Kidney capillary endothelial cell (primary cell): ENCODE results near the gene CISD2.
"Not testable (repeated sequence)": the region's sequence is repeated elsewhere in the genome, so short reads cannot be mapped to it uniquely, and the experiment has no call there.

ENCODE experiments used
- DNase-seq: peaks from one replicate; pipeline ENCODE4 v3.0.0-alpha.2; 2018; ENCODE audit warnings: low spot score

The CISD2 gene

GRCh38 chr4:102850370-102850769 lies 18.4 kb upstream of the CISD2 start:
- DNase-seq, result no peak

- DNase-seq, result no peak
Observed at GRCh38 chr4:102858828-102859464, 9.8 kb upstream of the CISD2 start.

GRCh38 chr4:102860611-102861324 lies 8.0 kb upstream of the CISD2 start:
- DNase-seq, result no peak

GRCh38 chr4:102862016-102862415 lies 6.8 kb upstream of the CISD2 start:
- DNase-seq, result no peak

- DNase-seq, result no peak
Observed at GRCh38 chr4:102862747-102863146, 6.0 kb upstream of the CISD2 start.

GRCh38 chr4:102865327-102865726 lies 3.5 kb upstream of the CISD2 start:
- not testable (repeated sequence) for DNase-seq

- DNase-seq, result no peak
Observed at GRCh38 chr4:102867278-102868152, 1.3 kb upstream of the CISD2 start.

- no peak for DNase-seq
Observed at GRCh38 chr4:102868153-102868780, 525 bp upstream of the CISD2 start.

- DNase-seq, result no peak
Observed at GRCh38 chr4:102869569-102870197, 891 bp downstream of the CISD2 start.

GRCh38 chr4:102871772-102872171 lies 3.0 kb downstream of the CISD2 start:
- no peak for DNase-seq

GRCh38 chr4:102877477-102878106 lies 8.8 kb downstream of the CISD2 start:
- not testable (repeated sequence) for DNase-seq

- not testable (repeated sequence) for DNase-seq
Observed at GRCh38 chr4:102878349-102878748, 9.6 kb downstream of the CISD2 start.

GRCh38 chr4:102878901-102879300 lies 10.1 kb downstream of the CISD2 start:
- no peak for DNase-seq

- DNase-seq, result no peak
Observed at GRCh38 chr4:102881343-102881742, 12.6 kb downstream of the CISD2 start.

- DNase-seq, result no peak
Observed at GRCh38 chr4:102883278-102883677, 14.5 kb downstream of the CISD2 start.

- DNase-seq, result not testable (repeated sequence)
Observed at GRCh38 chr4:102888570-102888969, 19.8 kb downstream of the CISD2 start.

GRCh38 chr4:102889866-102890265 lies 21.1 kb downstream of the CISD2 start:
- DNase-seq, result not testable (repeated sequence)

- not testable (repeated sequence) for DNase-seq
Observed at GRCh38 chr4:102896547-102896946, 27.8 kb downstream of the CISD2 start.

- DNase-seq, result not testable (repeated sequence)
Observed at GRCh38 chr4:102897610-102898009, 28.8 kb downstream of the CISD2 start.

GRCh38 chr4:102901804-102902203 lies 33.0 kb downstream of the CISD2 start:
- no peak for DNase-seq

GRCh38 chr4:102918859-102919258 lies 50.1 kb downstream of the CISD2 start:
- no peak for DNase-seq
